ENCODE measurements around the gene NUPR2.

DNA sequence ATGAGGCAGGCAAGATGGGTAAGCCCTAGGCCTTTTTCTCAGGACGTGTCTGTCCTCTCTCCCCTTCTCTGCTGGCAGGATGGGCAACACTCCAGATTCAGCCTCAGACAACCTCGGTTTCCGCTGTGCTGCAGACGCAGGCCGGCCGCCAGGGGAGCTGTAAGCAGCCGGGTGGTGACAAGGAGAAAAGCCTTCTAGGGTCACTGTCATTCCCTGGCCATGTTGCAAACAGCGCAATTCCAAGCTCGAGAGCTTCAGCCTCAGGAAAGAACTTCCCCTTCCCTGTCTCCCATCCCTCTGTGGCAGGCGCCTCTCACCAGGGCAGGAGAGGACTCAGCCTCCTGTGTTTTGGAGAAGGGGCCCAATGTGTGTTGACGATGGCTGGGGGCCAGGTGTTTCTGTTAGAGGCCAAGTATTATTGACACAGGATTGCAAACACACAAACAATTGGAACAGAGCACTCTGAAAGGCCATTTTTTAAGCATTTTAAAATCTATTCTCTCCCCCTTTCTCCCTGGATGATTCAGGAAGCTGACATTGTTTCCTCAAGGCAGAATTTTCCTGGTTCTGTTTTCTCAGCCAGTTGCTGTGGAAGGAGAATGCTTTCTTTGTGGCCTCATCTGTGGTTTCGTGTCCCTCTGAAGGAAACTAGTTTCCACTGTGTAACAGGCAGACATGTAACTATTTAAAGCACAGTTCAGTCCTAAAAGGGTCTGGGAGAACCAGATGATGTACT, 36.6 kb downstream of the NUPR2 start:
- TF ChIP-seq, protein P1, sequence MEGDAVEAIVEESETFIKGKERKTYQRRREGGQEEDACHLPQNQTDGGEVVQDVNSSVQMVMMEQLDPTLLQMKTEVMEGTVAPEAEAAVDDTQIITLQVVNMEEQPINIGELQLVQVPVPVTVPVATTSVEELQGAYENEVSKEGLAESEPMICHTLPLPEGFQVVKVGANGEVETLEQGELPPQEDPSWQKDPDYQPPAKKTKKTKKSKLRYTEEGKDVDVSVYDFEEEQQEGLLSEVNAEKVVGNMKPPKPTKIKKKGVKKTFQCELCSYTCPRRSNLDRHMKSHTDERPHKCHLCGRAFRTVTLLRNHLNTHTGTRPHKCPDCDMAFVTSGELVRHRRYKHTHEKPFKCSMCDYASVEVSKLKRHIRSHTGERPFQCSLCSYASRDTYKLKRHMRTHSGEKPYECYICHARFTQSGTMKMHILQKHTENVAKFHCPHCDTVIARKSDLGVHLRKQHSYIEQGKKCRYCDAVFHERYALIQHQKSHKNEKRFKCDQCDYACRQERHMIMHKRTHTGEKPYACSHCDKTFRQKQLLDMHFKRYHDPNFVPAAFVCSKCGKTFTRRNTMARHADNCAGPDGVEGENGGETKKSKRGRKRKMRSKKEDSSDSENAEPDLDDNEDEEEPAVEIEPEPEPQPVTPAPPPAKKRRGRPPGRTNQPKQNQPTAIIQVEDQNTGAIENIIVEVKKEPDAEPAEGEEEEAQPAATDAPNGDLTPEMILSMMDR (IDR thresholded peaks at IDR 0.05; ENCODE audit: low read depth, low read length, poor library complexity, severe bottlenecking), result no peak
- TF ChIP-seq EZH2phosphoT487 (IDR thresholded peaks at IDR 0.05; ENCODE audit: borderline replicate concordance, low read length), result no peak

Measured in DOHH2 (cell line).